ENCODE results near the gene TMEM202.
"Not testable (repeated sequence)": the region's sequence is repeated elsewhere in the genome, so short reads cannot be mapped to it uniquely, and the experiment has no call there.

The TMEM202 gene

DNA sequence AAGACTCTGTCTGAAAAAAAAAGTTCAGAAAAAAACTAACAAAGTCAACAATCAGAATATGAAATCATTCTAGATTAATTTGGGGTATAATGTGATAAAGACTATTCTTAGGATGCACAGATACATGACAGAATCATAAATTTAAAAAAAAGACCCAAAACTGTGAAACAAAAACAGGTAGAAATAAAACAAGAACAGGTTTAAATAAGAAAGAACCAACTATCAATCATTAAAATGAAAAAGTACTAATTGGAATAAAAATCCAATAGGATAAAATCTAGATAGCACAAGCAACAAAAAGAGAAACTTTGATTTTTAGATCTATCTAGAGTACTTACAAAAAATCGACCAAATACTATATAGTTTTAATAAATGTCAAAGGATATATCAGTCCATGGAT, 13.4 kb downstream of the TMEM202 start:
- DNase-seq = no peak
- H3K27ac Mint-ChIP-seq = no peak overlapping the region
- no peaks in the 10 kb centered on the region for H3K9me3 Mint-ChIP-seq
- H3K4me3 Mint-ChIP-seq = no peak overlapping the region
- H3K27me3 Mint-ChIP-seq = peaks cover 45 to 52% of the 10 kb centered on the region in 2 donors
- no peak for ATAC-seq (replicated peaks)
- H3K4me1 Mint-ChIP-seq (ENCODE audit: low read depth in 2 of 2) = no peaks in the 10 kb centered on the region
- H3K36me3 Mint-ChIP-seq (ENCODE audit: insufficient read depth) = no peaks in the 10 kb centered on the region

GRCh38 chr15:72413337-72413736, 15.2 kb downstream of the TMEM202 start:
- not testable (repeated sequence) for H3K4me1 Mint-ChIP-seq (ENCODE audit: low read depth in 2 of 2); H3K9me3 Mint-ChIP-seq; H3K27ac Mint-ChIP-seq; ATAC-seq (replicated peaks); H3K4me3 Mint-ChIP-seq; H3K36me3 Mint-ChIP-seq (ENCODE audit: insufficient read depth); DNase-seq
- H3K27me3 Mint-ChIP-seq = peaks cover 29 to 34% of the 10 kb centered on the region in 2 donors

- Mint-ChIP-seq H3K4me1 (ENCODE audit: low read depth in 2 of 2) (no peaks in the 10 kb centered on the region), H3K4me3 (no peak overlapping the region), H3K36me3 (ENCODE audit: insufficient read depth) (no peaks in the 10 kb centered on the region), H3K27ac (no peak overlapping the region), H3K27me3 (peaks cover 12 to 21% of the 10 kb centered on the region in 2 donors), H3K9me3 (no peaks in the 10 kb centered on the region)
- ATAC-seq (replicated peaks) (no peak), DNase-seq (no peak)
Measured at GRCh38 chr15:72415304-72415703, 17.2 kb downstream of the TMEM202 start.

GRCh38 chr15:72419768-72420167, 21.7 kb downstream of the TMEM202 start:
- not testable (repeated sequence) for H3K4me1 Mint-ChIP-seq (ENCODE audit: low read depth in 2 of 2); H3K27me3 Mint-ChIP-seq; DNase-seq; H3K36me3 Mint-ChIP-seq (ENCODE audit: insufficient read depth); H3K27ac Mint-ChIP-seq; ATAC-seq (replicated peaks); H3K9me3 Mint-ChIP-seq; H3K4me3 Mint-ChIP-seq

DNA sequence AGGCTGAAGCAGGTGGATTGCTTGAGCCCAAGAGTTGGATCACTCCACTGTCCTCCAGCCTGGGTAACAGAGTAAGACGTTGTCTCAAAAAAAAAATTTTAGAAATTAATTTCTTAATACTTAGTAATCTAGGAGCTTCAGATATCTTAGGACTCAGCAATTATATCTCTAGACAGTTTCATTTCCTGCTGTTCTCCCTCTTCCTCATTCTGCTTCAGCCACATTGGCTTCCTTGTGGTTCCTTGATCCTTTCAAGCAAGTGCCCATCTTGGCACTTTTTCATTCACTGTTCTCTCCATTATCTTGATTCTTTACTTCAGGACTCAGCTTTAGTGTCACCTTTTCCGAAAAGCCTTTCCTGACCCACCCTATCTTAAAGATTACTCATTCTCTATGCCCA, 22.5 kb downstream of the TMEM202 start:
- H3K27ac Mint-ChIP-seq = no peak overlapping the region
- ATAC-seq (replicated peaks) = no peak
- no peaks in the 10 kb centered on the region for H3K4me1 Mint-ChIP-seq (ENCODE audit: low read depth in 2 of 2)
- H3K9me3 Mint-ChIP-seq = peaks cover 0 to 2% of the 10 kb centered on the region in 2 donors
- no peak for DNase-seq
- no peaks in the 10 kb centered on the region for H3K27me3 Mint-ChIP-seq
- H3K4me3 Mint-ChIP-seq = no peak overlapping the region
- no peaks in the 10 kb centered on the region for H3K36me3 Mint-ChIP-seq (ENCODE audit: insufficient read depth)

- no peaks in the 10 kb centered on the region for H3K36me3 Mint-ChIP-seq (ENCODE audit: insufficient read depth)
- no peak for DNase-seq
- ATAC-seq (replicated peaks) = no peak
- no peak overlapping the region for H3K27ac Mint-ChIP-seq
- H3K9me3 Mint-ChIP-seq = peaks cover 0 to 3% of the 10 kb centered on the region in 2 donors
- no peaks in the 10 kb centered on the region for H3K4me1 Mint-ChIP-seq (ENCODE audit: low read depth in 2 of 2)
- H3K4me3 Mint-ChIP-seq = no peak overlapping the region
- H3K27me3 Mint-ChIP-seq = no peaks in the 10 kb centered on the region
Measured at GRCh38 chr15:72421484-72421883, 23.4 kb downstream of the TMEM202 start.

DNA sequence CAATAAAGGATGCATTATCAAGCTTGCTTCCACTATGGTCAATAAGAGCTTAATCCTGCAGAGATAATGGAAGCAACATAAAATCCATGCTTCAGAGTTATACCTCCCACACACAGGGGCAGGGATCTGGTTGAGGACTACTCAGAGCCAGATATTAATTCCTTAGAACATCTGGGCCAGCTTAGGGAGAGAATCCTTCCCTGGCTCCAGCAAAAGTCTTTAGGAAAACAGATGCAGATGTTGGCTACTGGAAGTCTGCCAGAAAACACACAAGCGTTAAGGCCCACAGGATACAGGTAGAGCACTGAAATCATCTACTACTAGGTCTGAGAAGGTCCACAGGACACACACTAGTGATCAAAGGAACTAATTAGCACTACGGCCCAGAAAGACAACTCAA, 25.2 kb downstream of the TMEM202 start:
- peaks cover 0 to 6% of the 10 kb centered on the region in 2 donors for H3K9me3 Mint-ChIP-seq
- H3K4me3 Mint-ChIP-seq = no peak overlapping the region
- H3K27me3 Mint-ChIP-seq = no peaks in the 10 kb centered on the region
- no peaks in the 10 kb centered on the region for H3K4me1 Mint-ChIP-seq (ENCODE audit: low read depth in 2 of 2)
- H3K27ac Mint-ChIP-seq = no peak overlapping the region
- ATAC-seq (replicated peaks) (no peak), DNase-seq (no peak)
- no peaks in the 10 kb centered on the region for H3K36me3 Mint-ChIP-seq (ENCODE audit: insufficient read depth)

- peaks cover 12 to 16% of the 10 kb centered on the region in 2 donors for H3K27me3 Mint-ChIP-seq
- no peaks in the 10 kb centered on the region for H3K4me1 Mint-ChIP-seq (ENCODE audit: low read depth in 2 of 2)
- no peaks in the 10 kb centered on the region for H3K36me3 Mint-ChIP-seq (ENCODE audit: insufficient read depth)
- H3K27ac Mint-ChIP-seq = no peak overlapping the region
- no peak overlapping the region for H3K4me3 Mint-ChIP-seq
- peaks cover 0 to 6% of the 10 kb centered on the region in 2 donors for H3K9me3 Mint-ChIP-seq
- ATAC-seq (replicated peaks) (no peak), DNase-seq (no peak)
Measured at GRCh38 chr15:72426753-72427152, 28.6 kb downstream of the TMEM202 start.

DNA sequence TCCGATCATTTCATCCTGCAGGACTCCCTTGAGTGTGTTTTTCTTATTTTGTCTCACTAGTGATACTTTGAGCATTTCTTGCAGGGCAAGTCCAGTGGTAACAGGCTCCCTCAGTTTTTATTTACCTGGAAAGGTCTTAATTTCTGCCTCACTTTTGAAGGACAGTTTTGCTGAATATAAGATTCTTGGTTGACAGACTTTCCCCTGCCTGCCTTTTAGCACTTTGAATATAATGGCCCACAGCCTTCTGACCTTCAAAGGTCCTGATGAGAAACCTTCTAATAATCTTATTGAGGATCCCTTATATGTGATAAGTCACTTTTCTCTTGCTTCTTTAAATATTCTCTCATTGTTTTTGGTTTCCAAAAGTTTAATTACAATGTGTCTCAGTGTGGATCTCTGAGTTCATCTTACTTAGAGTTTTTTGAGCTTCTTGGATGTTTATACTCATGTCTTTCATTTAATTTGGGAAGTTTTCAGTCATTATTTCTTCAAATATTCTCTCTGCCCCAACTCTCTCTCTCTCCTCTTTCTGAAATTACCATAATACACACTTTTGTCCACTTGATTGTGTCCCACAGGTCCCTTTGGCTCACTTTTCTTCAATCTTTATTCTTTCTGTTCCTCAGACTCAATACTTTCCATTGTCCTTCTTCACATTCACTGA, 39.7 kb downstream of the TMEM202 start:
- no peaks in the 10 kb centered on the region for H3K36me3 Mint-ChIP-seq (ENCODE audit: insufficient read depth)
- DNase-seq (no peak), ATAC-seq (replicated peaks) (no peak)
- no peak overlapping the region for H3K4me3 Mint-ChIP-seq
- H3K27me3 Mint-ChIP-seq = peaks cover 43 to 56% of the 10 kb centered on the region in 2 donors
- no peak overlapping the region for H3K27ac Mint-ChIP-seq
- no peaks in the 10 kb centered on the region for H3K4me1 Mint-ChIP-seq (ENCODE audit: low read depth in 2 of 2)
- H3K9me3 Mint-ChIP-seq = peaks cover 5 to 7% of the 10 kb centered on the region in 2 donors

DNA sequence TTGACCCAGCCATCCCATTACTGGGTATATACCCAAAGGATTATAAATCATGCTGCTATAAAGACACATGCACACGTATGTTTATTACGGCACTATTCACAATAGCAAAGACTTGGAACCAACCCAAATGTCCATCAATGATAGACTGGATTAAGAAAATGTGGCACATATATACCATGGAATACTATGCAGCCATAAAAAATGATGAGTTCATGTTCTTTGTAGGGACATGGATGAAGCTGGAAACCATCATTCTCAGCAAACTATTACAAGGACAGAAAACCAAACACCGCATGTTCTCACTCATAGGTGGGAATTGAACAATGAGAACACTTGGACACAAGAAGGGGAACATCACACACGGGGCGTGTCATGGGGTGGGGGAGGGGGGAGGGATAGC, 44.7 kb downstream of the TMEM202 start:
- not testable (repeated sequence) for DNase-seq; H3K9me3 Mint-ChIP-seq; H3K4me1 Mint-ChIP-seq (ENCODE audit: low read depth in 2 of 2); ATAC-seq (replicated peaks); H3K27ac Mint-ChIP-seq; H3K36me3 Mint-ChIP-seq (ENCODE audit: insufficient read depth); H3K4me3 Mint-ChIP-seq
- peaks cover 13 to 32% of the 10 kb centered on the region in 2 donors for H3K27me3 Mint-ChIP-seq

DNA sequence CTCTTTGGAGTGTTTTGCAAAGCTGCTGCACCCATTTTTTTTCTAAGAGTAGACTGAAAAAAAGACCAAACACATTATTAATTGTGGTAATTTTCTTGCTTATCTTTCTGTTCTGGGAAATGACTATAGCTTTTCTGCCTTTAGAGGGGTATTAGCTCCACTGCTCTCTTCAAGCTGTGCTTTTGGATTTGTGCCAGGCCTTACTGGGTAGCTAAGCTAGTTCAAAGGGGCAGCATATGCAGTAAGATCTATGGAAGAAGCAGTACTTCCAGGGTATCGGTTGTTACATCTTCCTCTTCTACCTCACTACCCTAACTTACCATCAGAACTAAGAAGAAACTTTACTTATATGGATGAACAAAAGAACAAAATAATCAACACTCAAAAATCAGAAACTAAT, 47.3 kb downstream of the TMEM202 start:
- Mint-ChIP-seq H3K36me3 (ENCODE audit: insufficient read depth) (no peaks in the 10 kb centered on the region), H3K4me3 (no peak overlapping the region), H3K9me3 (no peaks in the 10 kb centered on the region), H3K27ac (no peak overlapping the region), H3K27me3 (peaks cover 13 to 27% of the 10 kb centered on the region in 2 donors), H3K4me1 (ENCODE audit: low read depth in 2 of 2) (no peaks in the 10 kb centered on the region)
- no peak for DNase-seq
- ATAC-seq (replicated peaks) = no peak

- Mint-ChIP-seq H3K4me1 (ENCODE audit: low read depth in 2 of 2) (no peaks in the 10 kb centered on the region), H3K27ac (no peak overlapping the region), H3K9me3 (no peaks in the 10 kb centered on the region), H3K36me3 (ENCODE audit: insufficient read depth) (no peaks in the 10 kb centered on the region), H3K27me3 (no peaks in the 10 kb centered on the region), H3K4me3 (no peak overlapping the region)
- ATAC-seq (replicated peaks) = no peak
- no peak for DNase-seq
Measured at GRCh38 chr15:72450805-72451204, 52.7 kb downstream of the TMEM202 start.

- no peak overlapping the region for H3K4me3 Mint-ChIP-seq
- H3K27ac Mint-ChIP-seq = no peak overlapping the region
- H3K4me1 Mint-ChIP-seq (ENCODE audit: low read depth in 2 of 2) = no peaks in the 10 kb centered on the region
- DNase-seq (no peak), ATAC-seq (replicated peaks) (no peak)
- no peaks in the 10 kb centered on the region for H3K36me3 Mint-ChIP-seq (ENCODE audit: insufficient read depth)
- peaks cover 0 to 3% of the 10 kb centered on the region in 2 donors for H3K27me3 Mint-ChIP-seq
- no peaks in the 10 kb centered on the region for H3K9me3 Mint-ChIP-seq
Measured at GRCh38 chr15:72451224-72451623, 53.1 kb downstream of the TMEM202 start.

DNA sequence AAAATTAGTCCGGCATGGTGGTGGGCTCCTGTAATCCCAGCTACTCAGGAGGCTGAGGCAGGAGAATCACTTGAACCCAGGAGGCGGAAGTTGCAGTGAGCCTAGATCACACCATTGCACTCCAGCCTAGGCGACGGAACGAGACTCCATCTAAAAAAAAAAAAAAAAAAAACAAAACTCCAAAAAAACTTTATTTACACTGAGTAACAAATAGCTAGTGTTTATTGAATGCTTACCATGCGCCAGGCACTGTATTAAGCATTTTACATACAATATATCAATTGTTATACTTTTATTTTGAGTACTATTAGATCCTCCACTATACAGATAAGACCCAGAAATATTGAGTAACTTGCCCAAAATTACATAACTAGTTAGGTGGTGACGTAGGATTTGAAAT, 58.6 kb downstream of the TMEM202 start:
- Mint-ChIP-seq H3K9me3 (no peaks in the 10 kb centered on the region), H3K4me1 (ENCODE audit: low read depth in 2 of 2) (peaks cover under 1 to 2% of the 10 kb centered on the region in 2 donors), H3K27me3 (peaks cover 0 to 9% of the 10 kb centered on the region in 2 donors), H3K27ac (no peak overlapping the region), H3K4me3 (no peak overlapping the region), H3K36me3 (ENCODE audit: insufficient read depth) (no peaks in the 10 kb centered on the region)
- ATAC-seq (replicated peaks) (no peak), DNase-seq (no peak)
